GM04503 (cell line): Measurements from ENCODE around the gene FARP2.
"Not testable (repeated sequence)": the region's sequence is repeated elsewhere in the genome, so short reads cannot be mapped to it uniquely, and the experiment has no call there.

Experiments used
- DNase-seq: peaks from one replicate; pipeline ENCODE4 v3.0.0-alpha.2; 2012; ENCODE audit warnings: low read depth

Gene FARP2

GRCh38 chr2:241491549-241492173, 135.6 kb downstream of the FARP2 start:
- no peak for DNase-seq

- no peak for DNase-seq
Measured at GRCh38 chr2:241492174-241492565, 136.1 kb downstream of the FARP2 start.

GRCh38 chr2:241493092-241493491, 137.0 kb downstream of the FARP2 start:
- no peak for DNase-seq

- DNase-seq: no peak
Measured at GRCh38 chr2:241494311-241494908, 138.3 kb downstream of the FARP2 start.

- DNase-seq: no peak
Measured at GRCh38 chr2:241495172-241496002, 139.3 kb downstream of the FARP2 start.

- DNase-seq: no peak
Measured at GRCh38 chr2:241496003-241496707, 140.1 kb downstream of the FARP2 start.

GRCh38 chr2:241496904-241497877, 141.1 kb downstream of the FARP2 start:
- no peak for DNase-seq

- no peak for DNase-seq
Measured at GRCh38 chr2:241498115-241499070, 142.3 kb downstream of the FARP2 start.

GRCh38 chr2:241499146-241499965, 143.3 kb downstream of the FARP2 start:
- no peak for DNase-seq

- DNase-seq: no peak
Measured at GRCh38 chr2:241500016-241500415, 143.9 kb downstream of the FARP2 start.

GRCh38 chr2:241500431-241500975, 144.4 kb downstream of the FARP2 start:
- no peak for DNase-seq

- DNase-seq: no peak
Measured at GRCh38 chr2:241501099-241501541, 145.0 kb downstream of the FARP2 start.

GRCh38 chr2:241501551-241501950, 145.5 kb downstream of the FARP2 start:
- no peak for DNase-seq

- no peak for DNase-seq
Measured at GRCh38 chr2:241502281-241502680, 146.2 kb downstream of the FARP2 start.

- DNase-seq: no peak
Measured at GRCh38 chr2:241503776-241504392, 147.8 kb downstream of the FARP2 start.

- DNase-seq: no peak
Measured at GRCh38 chr2:241505086-241505780, 149.1 kb downstream of the FARP2 start.

GRCh38 chr2:241505781-241506201, 149.7 kb downstream of the FARP2 start:
- no peak for DNase-seq

- not testable (repeated sequence) for DNase-seq
Measured at GRCh38 chr2:241506317-241506716, 150.2 kb downstream of the FARP2 start.
